HepG2 (cell line): Measurements from ENCODE around the gene TGM1. TPM values are rescaled to one million over a fixed set of nuclear protein-coding genes. Genes with fewer than 3 reads are reported as not detected.
A peak's percentile ranks its signal among the peaks of the same experiment; 100 is the strongest.

Source experiments
- ARID2 ChIP-seq: sonication (generic); formaldehyde crosslinking; IDR thresholded peaks from 2 replicates; pipeline ENCODE4 v1.8.1; 2022; ENCODE audit warnings: mild to moderate bottlenecking, missing genetic modification reagents, borderline replicate concordance
- CHCHD3 ChIP-seq: sonication (generic); formaldehyde crosslinking; IDR thresholded peaks from 2 replicates; pipeline ENCODE4 v1.8.0; 2022; ENCODE audit warnings: mild to moderate bottlenecking, missing genetic modification reagents, moderate library complexity
- FOXO1 ChIP-seq: sonication (generic); formaldehyde crosslinking; IDR thresholded peaks from 2 replicates; pipeline ENCODE4 v1.4.0; 2020; ENCODE audit warnings: missing genetic modification reagents
- MBNL3 ChIP-seq: fragments of 250-450 bp; sonication (Bioruptor Pico); conservative IDR thresholded peaks from 2 replicates; pipeline ENCODE4 v1.8.0; 2022; ENCODE audit warnings: mild to moderate bottlenecking, inconsistent platforms
- MED1 ChIP-seq: sonication (generic); formaldehyde crosslinking; IDR thresholded peaks from 2 replicates; pipeline ENCODE4 v1.4.0; 2020; ENCODE audit warnings: missing genetic modification reagents
- MYNN ChIP-seq: sonication (generic); formaldehyde crosslinking; IDR thresholded peaks from 2 replicates; pipeline ENCODE4 v1.4.0; 2020; ENCODE audit warnings: mild to moderate bottlenecking, low read depth, missing genetic modification reagents
- NFATC3 ChIP-seq: sonication (generic); formaldehyde crosslinking; IDR thresholded peaks from 2 replicates; pipeline ENCODE4 v1.5.1; 2020; ENCODE audit warnings: mild to moderate bottlenecking, missing genetic modification reagents
- NR2F6 ChIP-seq, 2 experiments: IDR thresholded peaks; 2 replicates each; pipeline ENCODE4 v1.6.1; 2016; ENCODE audit warnings: antibody characterized with exemption in 1 of 2, mild to moderate bottlenecking in 1 of 2
- POLR2AphosphoS2 ChIP-seq: IDR thresholded peaks from 2 replicates; pipeline ENCODE4 v1.6.1; 2011; ENCODE audit warnings: low read depth, low read length, improper control_type of control experiment
- PPARG ChIP-seq: conservative IDR thresholded peaks from 2 replicates; pipeline ENCODE4 v1.6.1; 2016; ENCODE audit warnings: missing biosample characterization, missing genetic modification reagents
- SP4 ChIP-seq: sonication (generic); formaldehyde crosslinking; IDR thresholded peaks from 2 replicates; pipeline ENCODE4 v1.8.1; 2023; ENCODE audit warnings: mild to moderate bottlenecking, missing genetic modification reagents
- SYNCRIP ChIP-seq: fragments of 200-400 bp; formaldehyde crosslinking; IDR thresholded peaks from 2 replicates; pipeline ENCODE4 v1.6.1; 2018; ENCODE audit warnings: mild to moderate bottlenecking, low read depth, low read length; ENCODE audit not compliant: insufficient read depth
- THAP9 ChIP-seq: sonication (generic); formaldehyde crosslinking; IDR thresholded peaks from 2 replicates; pipeline ENCODE4; 2020; ENCODE audit warnings: missing genetic modification reagents, mild to moderate bottlenecking, borderline replicate concordance
- TOPORS ChIP-seq: sonication (generic); formaldehyde crosslinking; IDR thresholded peaks from 2 replicates; pipeline ENCODE4 v1.8.0; 2023; ENCODE audit warnings: mild to moderate bottlenecking, missing genetic modification reagents
- ZC3H4 ChIP-seq: sonication (generic); formaldehyde crosslinking; IDR thresholded peaks from 2 replicates; pipeline ENCODE4 v1.4.0; 2020; ENCODE audit warnings: missing genetic modification reagents, borderline replicate concordance
- ZNF276 ChIP-seq: sonication (generic); formaldehyde crosslinking; IDR thresholded peaks from 2 replicates; pipeline ENCODE4 v1.4.0; 2020; ENCODE audit warnings: mild to moderate bottlenecking, low read depth, missing genetic modification reagents
- ZNF281 ChIP-seq: sonication (generic); formaldehyde crosslinking; IDR thresholded peaks from 2 replicates; pipeline ENCODE4 v1.4.0; 2020; ENCODE audit warnings: missing genetic modification reagents, borderline replicate concordance
- ZNF580 ChIP-seq: IDR thresholded peaks from 2 replicates; pipeline ENCODE4 v1.6.1; 2016; ENCODE audit warnings: low read depth, borderline replicate concordance
- ZNF672 ChIP-seq: sonication (generic); formaldehyde crosslinking; IDR thresholded peaks from 2 replicates; pipeline ENCODE4 v1.8.1; 2022; ENCODE audit warnings: missing genetic modification reagents
- ZNF678 ChIP-seq: sonication (generic); formaldehyde crosslinking; IDR thresholded peaks from 2 replicates; pipeline ENCODE4 v1.4.0; 2020; ENCODE audit warnings: mild to moderate bottlenecking, missing genetic modification reagents
- ZNF747 ChIP-seq: sonication (generic); formaldehyde crosslinking; IDR thresholded peaks from 2 replicates; pipeline ENCODE4 v1.8.1; 2023; ENCODE audit warnings: missing genetic modification reagents, mild to moderate bottlenecking, borderline replicate concordance
- polyA plus RNA-seq, 8 experiments: library from polyadenylated mRNA; depleted of rRNA in 3 of 8; stranded (reverse) in 7 of 8; unstranded in 1 of 8; fragments of >200 nt; fragmentation: Illumina TruSeq in 4 of 8; extraction: Trizol in 4 of 8; gene quantifications; 2 replicates each; pipeline versions ENCODE4 v1.2.1 to v1.2.3, GENCODE V29; 2011 to 2016; ENCODE audit warnings: low read depth in 4 of 8, missing spikeins in 1 of 8, mixed read lengths in 1 of 8; ENCODE audit not compliant: insufficient read depth in 1 of 8
- total RNA-seq, 5 experiments: library from RNA; depleted of rRNA; stranded (reverse); fragments of >200 nt; fragmentation: Illumina TruSeq; extraction: Trizol; gene quantifications; 2 replicates each; pipeline ENCODE4 v1.2.3, GENCODE V29; 2016; ENCODE audit warnings: low read depth in 1 of 5

The TGM1 gene
- total and polyA plus RNA-seq, 2 of the 13 experiments (the other 11 are each of a cell fraction or from before 2014, with no cell fraction given) = 3.2 to 10.6 TPM

GRCh38 chr14:24296341-24297157 lies 33.6 kb upstream of the TGM1 start (continued):
- TF ChIP-seq ZNF672 (CRISPR knock-in tag) = no peak
- no peak for TF ChIP-seq ZNF747
- no peak; the same call in 1 of the 2 replicates for TF ChIP-seq TOPORS
- no peak for TF ChIP-seq POLR2AphosphoS2
- no peak for TF ChIP-seq ARID2 (CRISPR knock-in tag)
- TF ChIP-seq SP4 (CRISPR knock-in tag) = peak; percentile 40; the same call in 1 of the 2 replicates
- no peak for TF ChIP-seq SYNCRIP
- TF ChIP-seq MED1 (CRISPR knock-in tag) = no peak
- no peak for TF ChIP-seq ZNF678 (CRISPR knock-in tag)
- peak; percentile 94; the same call in 1 of the 2 replicates for TF ChIP-seq ZNF580 (CRISPR knock-in tag)
- TF ChIP-seq NFATC3 (CRISPR knock-in tag) = 0 out of 2 replicates have a peak, but pooled peaks have one; percentile 38
- no peak for TF ChIP-seq NR2F6 (IDR thresholded peaks at IDR 0.05)
- no peak for TF ChIP-seq NR2F6 (CRISPR knock-in tag; IDR thresholded peaks at IDR 0.05)
- peak; percentile 45; the same call in 1 of the 2 replicates for TF ChIP-seq THAP9 (CRISPR knock-in tag)
- TF ChIP-seq MBNL3 (CRISPR knock-in tag) = no peak
- peak; percentile 46; the same call in 1 of the 2 replicates for TF ChIP-seq FOXO1 (CRISPR knock-in tag)
- no peak for TF ChIP-seq CHCHD3 (CRISPR knock-in tag)
- no peak for TF ChIP-seq MYNN
- TF ChIP-seq ZNF276 (CRISPR knock-in tag) = no peak
- TF ChIP-seq ZC3H4 = 0 out of 2 replicates have a peak, but pooled peaks have one; percentile 64
- TF ChIP-seq ZNF281 (CRISPR knock-in tag) = peak; percentile 8; the same call in 1 of the 2 replicates
- peak; percentile 57; the same call in 1 of the 2 replicates for TF ChIP-seq PPARG (CRISPR knock-in tag)
